ENCODE measurements around the gene DDX19B. TPM values are rescaled to one million over a fixed set of nuclear protein-coding genes. Genes with fewer than 3 reads are reported as not detected.

The DDX19B gene
- total and polyA plus RNA-seq, 2 donors (not counting 1 experiment from before 2014, with no cell fraction given): 33.0 to 35.8 TPM

DNA sequence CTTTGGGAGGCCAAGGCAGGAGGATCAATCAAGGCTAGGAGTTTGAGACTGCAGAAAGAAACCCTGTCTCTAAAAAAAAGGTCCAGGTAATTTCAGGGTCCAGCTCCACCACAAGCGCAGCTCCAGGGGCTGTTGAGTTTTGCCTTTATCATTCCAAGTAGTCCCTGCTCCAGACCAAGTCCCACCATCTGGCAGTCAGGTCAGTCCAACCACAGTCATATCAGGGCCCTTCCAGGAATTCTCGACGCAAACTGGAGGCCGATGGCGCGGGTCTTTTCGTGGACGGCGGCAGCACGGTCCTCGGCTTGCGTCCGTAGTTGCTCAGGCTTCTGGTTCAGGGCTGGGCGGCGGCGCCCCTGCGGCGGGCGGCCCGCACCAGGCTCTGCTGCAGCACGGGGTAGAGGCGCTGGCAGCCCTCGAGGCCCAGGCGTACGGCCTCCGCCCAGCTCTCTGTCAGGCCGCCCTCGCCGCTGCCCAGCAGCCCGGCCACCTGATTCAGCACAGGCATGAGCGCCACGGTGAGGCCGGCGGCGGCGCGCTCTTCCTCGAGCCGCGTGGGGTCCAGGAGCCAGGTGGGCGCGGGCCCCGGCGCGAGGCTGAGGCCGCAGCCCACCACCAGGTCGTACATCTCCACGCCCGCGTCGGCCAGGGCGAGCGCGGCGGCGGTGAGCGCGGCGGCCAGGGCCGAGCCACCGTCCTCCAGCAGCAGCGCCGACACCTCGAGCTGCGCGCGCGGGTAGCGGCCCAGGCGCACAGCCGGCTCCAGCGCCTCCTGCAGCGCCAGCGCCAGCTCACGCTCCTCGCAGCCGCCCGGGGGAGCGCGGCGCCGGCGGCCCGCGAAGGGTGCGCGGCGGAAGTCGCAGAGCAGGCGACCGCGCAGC, 48.0 kb upstream of the DDX19B start:
- POLR2A ChIA-PET: interaction anchor here (1.2 kb wide), 1 partner anchor 96 kb away, joined by 4 read pairs; the partner anchor contains the start of gene DDX19A
- H3K4me1 ChIP-seq (ENCODE audit: control insufficient read depth in 2 of 2, insufficient read depth in 2 of 2, low read length in 2 of 2): peaks cover 0 to 24% of the 10 kb centered on the region in 2 donors
- no peaks in the 10 kb centered on the region for H3K9me3 Mint-ChIP-seq (ENCODE audit: insufficient read depth)
- 2% methylated on average over 92 of the region's 92 CpGs for WGBS (ENCODE audit: insufficient coverage)
- peak; percentile 5 for ATAC-seq (ENCODE audit: low read depth)
- no peak for TF ChIP-seq EZH2 (IDR thresholded peaks at IDR 0.05; ENCODE audit: borderline replicate concordance, insufficient read depth, low read depth, low read length, poor library complexity, severe bottlenecking)
- TF ChIP-seq, protein P1, sequence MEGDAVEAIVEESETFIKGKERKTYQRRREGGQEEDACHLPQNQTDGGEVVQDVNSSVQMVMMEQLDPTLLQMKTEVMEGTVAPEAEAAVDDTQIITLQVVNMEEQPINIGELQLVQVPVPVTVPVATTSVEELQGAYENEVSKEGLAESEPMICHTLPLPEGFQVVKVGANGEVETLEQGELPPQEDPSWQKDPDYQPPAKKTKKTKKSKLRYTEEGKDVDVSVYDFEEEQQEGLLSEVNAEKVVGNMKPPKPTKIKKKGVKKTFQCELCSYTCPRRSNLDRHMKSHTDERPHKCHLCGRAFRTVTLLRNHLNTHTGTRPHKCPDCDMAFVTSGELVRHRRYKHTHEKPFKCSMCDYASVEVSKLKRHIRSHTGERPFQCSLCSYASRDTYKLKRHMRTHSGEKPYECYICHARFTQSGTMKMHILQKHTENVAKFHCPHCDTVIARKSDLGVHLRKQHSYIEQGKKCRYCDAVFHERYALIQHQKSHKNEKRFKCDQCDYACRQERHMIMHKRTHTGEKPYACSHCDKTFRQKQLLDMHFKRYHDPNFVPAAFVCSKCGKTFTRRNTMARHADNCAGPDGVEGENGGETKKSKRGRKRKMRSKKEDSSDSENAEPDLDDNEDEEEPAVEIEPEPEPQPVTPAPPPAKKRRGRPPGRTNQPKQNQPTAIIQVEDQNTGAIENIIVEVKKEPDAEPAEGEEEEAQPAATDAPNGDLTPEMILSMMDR (IDR thresholded peaks at IDR 0.05): no peak
- H3K36me3 ChIP-seq (replicated peaks in 1 of 2; ENCODE audit: control extremely low read depth in 1 of 2, control insufficient read depth in 1 of 2, extremely low read depth in 1 of 2, insufficient read depth in 2 of 2, low read length in 1 of 2): peaks cover 0 to 28% of the 10 kb centered on the region in 2 experiments
- peak overlapping the region; percentile 84 for H2AFZ ChIP-seq (ENCODE audit: insufficient read depth, low read depth, low read length, poor library complexity, severe bottlenecking)
- H3K4me3 ChIP-seq (ENCODE audit: control extremely low read depth in 1 of 5, extremely low read depth in 1 of 5, insufficient read depth in 1 of 5, low read depth in 2 of 5, low read length in 4 of 5): peak overlapping the region; percentile 19 to 76 (median 65)
- peak overlapping the region; percentile 86 for H3K27ac Mint-ChIP-seq
- H4K20me1 ChIP-seq (ENCODE audit: control insufficient read depth, insufficient read depth, low read length, poor library complexity, severe bottlenecking): peaks cover 6% of the 10 kb centered on the region
- intact Hi-C loops (cut with micrococcal nuclease): loop anchor here (1.0 to 5.0 kb wide), 3 partner anchors 95 to 272 kb away; partner anchors contain the start of genes COG4, DDX19A, FCSK and SF3B3
- peak overlapping the region in 1 of 2 donors; percentile 78 for H3K27ac ChIP-seq (ENCODE audit: low read length in 2 of 2)
- H3K4me3 Mint-ChIP-seq: peak overlapping the region; percentile 90
- no peaks in the 10 kb centered on the region for H3K27me3 Mint-ChIP-seq
- peak overlapping the region; percentile 78 for H3K9ac ChIP-seq (ENCODE audit: low read length)
- peaks cover 0 to 8% (median 0%) of the 10 kb centered on the region in 3 donors for H3K9me3 ChIP-seq (ENCODE audit: control extremely low read depth in 1 of 3, control insufficient read depth in 2 of 3, insufficient read depth in 1 of 3, low read length in 2 of 3)
- CTCF ChIA-PET: interaction anchor here (0.7 to 1.8 kb wide), 5 partner anchors 17 to 130 kb away, joined by 3 to 4 read pairs (median 4); partner anchors contain the start of gene AARS1
- no peak for DNase-seq
- H3K4me1 Mint-ChIP-seq: peaks cover 15% of the 10 kb centered on the region
- no peaks in the 10 kb centered on the region for H3K27me3 ChIP-seq (replicated peaks in 1 of 4; ENCODE audit: control extremely low read depth in 1 of 4, control insufficient read depth in 3 of 4, insufficient read depth in 4 of 4, low read length in 3 of 4)
- peaks cover 14% of the 10 kb centered on the region for H3K79me2 ChIP-seq (ENCODE audit: control insufficient read depth, insufficient read depth, low read length)
- H3K4me2 ChIP-seq (replicated peaks; ENCODE audit: low read depth, low read length, poor library complexity, severe bottlenecking): peak overlapping the region; percentile 94
